Large intestine (tissue), 3 donors: Measurements from ENCODE around the gene FRMD4B. TPM values are rescaled to one million over a fixed set of nuclear protein-coding genes. Genes with fewer than 3 reads are reported as not detected.

ENCODE experiments used
- DNase-seq, 2 donors: peaks; one replicate each; pipeline versions ENCODE4 v3.0.0 to v3.0.0-alpha.2; 2013
- H3K27ac ChIP-seq: one replicate; pipeline ENCODE4 v1.5.1; 2013; ENCODE audit warnings: low read length
- H3K27me3 ChIP-seq: 2 replicates; pipeline ENCODE4 v1.6.1; 2013; ENCODE audit warnings: low read length; ENCODE audit not compliant: control insufficient read depth, insufficient read depth
- H3K36me3 ChIP-seq: 2 replicates; pipeline ENCODE4 v1.6.1; 2013; ENCODE audit warnings: low read length; ENCODE audit not compliant: control insufficient read depth, insufficient read depth
- H3K4me1 ChIP-seq: one replicate; pipeline ENCODE4 v1.6.1; 2013; ENCODE audit warnings: low read length; ENCODE audit not compliant: control insufficient read depth, insufficient read depth
- H3K4me3 ChIP-seq: one replicate; pipeline ENCODE4 v1.5.1; 2013; ENCODE audit warnings: low read length
- H3K9me3 ChIP-seq: one replicate; pipeline ENCODE4 v1.6.1; 2013; ENCODE audit warnings: mild to moderate bottlenecking, low read depth, low read length, moderate library complexity; ENCODE audit not compliant: control insufficient read depth
- WGBS: methylation state at CpG from one replicate; pipeline ENCODE4 v1.1.5; 2013; ENCODE audit warnings: low lambda C conversion rate; ENCODE audit not compliant: insufficient coverage; 5-methylcytosine and 5-hydroxymethylcytosine counted together
- polyA plus RNA-seq: library from polyadenylated mRNA; unstranded; fragments of 120-200 nt; gene quantifications from one replicate; pipeline ENCODE4 v1.2.1, GENCODE V29; 2013

Gene FRMD4B
- polyA plus RNA-seq, 1 donor = 15.7 TPM

GRCh38 chr3:69386556-69387385 lies 883 bp upstream of the FRMD4B start:
- WGBS = no CpG with 5 or more reads among the region's 8 CpGs
- no peak for DNase-seq
- Histone ChIP-seq H3K4me1 (peaks cover 4% of the 10 kb centered on the region), H3K36me3 (no peaks in the 10 kb centered on the region), H3K9me3 (no peaks in the 10 kb centered on the region), H3K27me3 (peaks cover 42% of the 10 kb centered on the region), H3K4me3 (peak overlapping the region; percentile 46), H3K27ac (no peak overlapping the region)

- H3K27me3 ChIP-seq = peaks cover 34% of the 10 kb centered on the region
- WGBS = no CpG with 5 or more reads among the region's 11 CpGs
These were observed 665 bp downstream of the FRMD4B start for GRCh38 chr3:69385123-69385722.

GRCh38 chr3:69384326-69384725 lies 1.6 kb downstream of the FRMD4B start:
- no peak overlapping the region for H3K4me3 ChIP-seq
- H3K27ac ChIP-seq = no peak overlapping the region
- H3K4me1 ChIP-seq = peaks cover 4% of the 10 kb centered on the region
- no peaks in the 10 kb centered on the region for H3K36me3 ChIP-seq
- H3K27me3 ChIP-seq = peaks cover 34% of the 10 kb centered on the region
- no peak for DNase-seq
- WGBS = no CpG with 5 or more reads among the region's 1 CpG
- H3K9me3 ChIP-seq = no peaks in the 10 kb centered on the region

More at GRCh38 chr3:69385123-69385722, 665 bp downstream of the FRMD4B start:
- H3K4me3 ChIP-seq = peak overlapping the region; percentile 46
- H3K9me3 ChIP-seq = no peaks in the 10 kb centered on the region
- no peak for DNase-seq
- peaks cover 4% of the 10 kb centered on the region for H3K4me1 ChIP-seq
- peak overlapping the region; percentile 10 for H3K27ac ChIP-seq
- H3K36me3 ChIP-seq = no peaks in the 10 kb centered on the region

GRCh38 chr3:69379661-69380060 lies 6.2 kb downstream of the FRMD4B start:
- DNase-seq = no peak
- H3K36me3 ChIP-seq = no peaks in the 10 kb centered on the region
- H3K27ac ChIP-seq = no peak overlapping the region
- no peaks in the 10 kb centered on the region for H3K4me1 ChIP-seq
- H3K4me3 ChIP-seq = no peak overlapping the region
- peaks cover 8% of the 10 kb centered on the region for H3K27me3 ChIP-seq
- WGBS = no CpG with 5 or more reads among the region's 3 CpGs
- no peaks in the 10 kb centered on the region for H3K9me3 ChIP-seq

GRCh38 chr3:69378112-69378802 lies 7.6 kb downstream of the FRMD4B start:
- WGBS = 100% methylated on average over 2 of the region's 3 CpGs

GRCh38 chr3:69377262-69377661 lies 8.6 kb downstream of the FRMD4B start:
- H3K36me3 ChIP-seq = no peaks in the 10 kb centered on the region
- no peaks in the 10 kb centered on the region for H3K9me3 ChIP-seq
- DNase-seq = no peak
- H3K4me1 ChIP-seq = no peaks in the 10 kb centered on the region
- no peak overlapping the region for H3K27ac ChIP-seq
- no peaks in the 10 kb centered on the region for H3K27me3 ChIP-seq
- H3K4me3 ChIP-seq = no peak overlapping the region
- WGBS = no CpG with 5 or more reads among the region's 3 CpGs

More at GRCh38 chr3:69378112-69378802, 7.6 kb downstream of the FRMD4B start:
- no peaks in the 10 kb centered on the region for H3K36me3 ChIP-seq
- no peak overlapping the region for H3K4me3 ChIP-seq
- no peaks in the 10 kb centered on the region for H3K4me1 ChIP-seq
- no peak overlapping the region for H3K27ac ChIP-seq
- H3K9me3 ChIP-seq = no peaks in the 10 kb centered on the region
- no peaks in the 10 kb centered on the region for H3K27me3 ChIP-seq
- no peak for DNase-seq

GRCh38 chr3:69376731-69377130 lies 9.2 kb downstream of the FRMD4B start:
- no peak for DNase-seq
- Histone ChIP-seq H3K27ac (no peak overlapping the region), H3K4me3 (no peak overlapping the region), H3K4me1 (no peaks in the 10 kb centered on the region), H3K27me3 (no peaks in the 10 kb centered on the region), H3K36me3 (no peaks in the 10 kb centered on the region), H3K9me3 (no peaks in the 10 kb centered on the region)
- 81% methylated on average over 2 of the region's 2 CpGs for WGBS

- WGBS = 93% methylated on average over 3 of the region's 5 CpGs
- Histone ChIP-seq H3K9me3 (no peaks in the 10 kb centered on the region), H3K27ac (no peak overlapping the region)
These were observed 14.1 kb downstream of the FRMD4B start for GRCh38 chr3:69371816-69372215.

GRCh38 chr3:69370901-69371301 lies 15.0 kb downstream of the FRMD4B start:
- Histone ChIP-seq H3K4me3 (no peak overlapping the region), H3K27ac (no peak overlapping the region), H3K4me1 (no peaks in the 10 kb centered on the region), H3K36me3 (no peaks in the 10 kb centered on the region), H3K9me3 (no peaks in the 10 kb centered on the region), H3K27me3 (no peaks in the 10 kb centered on the region)
- DNase-seq = no peak
- WGBS = 75% methylated on average over 2 of the region's 2 CpGs

More at GRCh38 chr3:69371816-69372215, 14.1 kb downstream of the FRMD4B start:
- Histone ChIP-seq H3K27me3 (no peaks in the 10 kb centered on the region), H3K36me3 (no peaks in the 10 kb centered on the region), H3K4me3 (no peak overlapping the region), H3K4me1 (no peaks in the 10 kb centered on the region)
- DNase-seq = no peak

- H3K4me3 ChIP-seq = no peak overlapping the region
- DNase-seq = no peak
- H3K27ac ChIP-seq = no peak overlapping the region
- H3K36me3 ChIP-seq = no peaks in the 10 kb centered on the region
- WGBS = 100% methylated on average over 1 of the region's 17 CpGs
- H3K9me3 ChIP-seq = no peaks in the 10 kb centered on the region
- H3K4me1 ChIP-seq = no peaks in the 10 kb centered on the region
- H3K27me3 ChIP-seq = no peaks in the 10 kb centered on the region
These were observed 15.6 kb downstream of the FRMD4B start for GRCh38 chr3:69370156-69370883.
